HepG2 (cell line): ENCODE measurements around the gene TNNI3.

Experiments used
- KDM4B ChIP-seq: sonication (generic); formaldehyde crosslinking; IDR thresholded peaks from 2 replicates; pipeline ENCODE4 v1.4.0; 2020; ENCODE audit warnings: missing genetic modification reagents
- RBAK ChIP-seq: sonication (generic); formaldehyde crosslinking; IDR thresholded peaks from 2 replicates; pipeline ENCODE4 v1.5.1; 2020; ENCODE audit warnings: mild to moderate bottlenecking, missing genetic modification reagents
- TCF12 ChIP-seq, 2 experiments: fragments of 450-650 bp in 1 of 2; sonication (generic) in 1 of 2; formaldehyde crosslinking in 1 of 2; IDR thresholded peaks; 2 replicates each; pipeline versions ENCODE4 v1.6.1 to v1.8.0; 2017 to 2022; ENCODE audit warnings: antibody characterized with exemption in 1 of 2, mild to moderate bottlenecking in 1 of 2, missing genetic modification reagents in 1 of 2, moderate library complexity in 1 of 2
- TGIF2 ChIP-seq: IDR thresholded peaks from 2 replicates; pipeline ENCODE4 v1.6.1; 2016; ENCODE audit warnings: control low read depth, missing compliant biosample characterization
- ZNF546 ChIP-seq: sonication (generic); formaldehyde crosslinking; conservative IDR thresholded peaks from 2 replicates; pipeline ENCODE4 v1.8.1; 2023; ENCODE audit warnings: mild to moderate bottlenecking, missing genetic modification reagents
- ZSCAN21 ChIP-seq: sonication (generic); formaldehyde crosslinking; IDR thresholded peaks from 2 replicates; pipeline ENCODE4 v1.8.0; 2022; ENCODE audit warnings: mild to moderate bottlenecking, missing genetic modification reagents, moderate library complexity, borderline replicate concordance

DNA sequence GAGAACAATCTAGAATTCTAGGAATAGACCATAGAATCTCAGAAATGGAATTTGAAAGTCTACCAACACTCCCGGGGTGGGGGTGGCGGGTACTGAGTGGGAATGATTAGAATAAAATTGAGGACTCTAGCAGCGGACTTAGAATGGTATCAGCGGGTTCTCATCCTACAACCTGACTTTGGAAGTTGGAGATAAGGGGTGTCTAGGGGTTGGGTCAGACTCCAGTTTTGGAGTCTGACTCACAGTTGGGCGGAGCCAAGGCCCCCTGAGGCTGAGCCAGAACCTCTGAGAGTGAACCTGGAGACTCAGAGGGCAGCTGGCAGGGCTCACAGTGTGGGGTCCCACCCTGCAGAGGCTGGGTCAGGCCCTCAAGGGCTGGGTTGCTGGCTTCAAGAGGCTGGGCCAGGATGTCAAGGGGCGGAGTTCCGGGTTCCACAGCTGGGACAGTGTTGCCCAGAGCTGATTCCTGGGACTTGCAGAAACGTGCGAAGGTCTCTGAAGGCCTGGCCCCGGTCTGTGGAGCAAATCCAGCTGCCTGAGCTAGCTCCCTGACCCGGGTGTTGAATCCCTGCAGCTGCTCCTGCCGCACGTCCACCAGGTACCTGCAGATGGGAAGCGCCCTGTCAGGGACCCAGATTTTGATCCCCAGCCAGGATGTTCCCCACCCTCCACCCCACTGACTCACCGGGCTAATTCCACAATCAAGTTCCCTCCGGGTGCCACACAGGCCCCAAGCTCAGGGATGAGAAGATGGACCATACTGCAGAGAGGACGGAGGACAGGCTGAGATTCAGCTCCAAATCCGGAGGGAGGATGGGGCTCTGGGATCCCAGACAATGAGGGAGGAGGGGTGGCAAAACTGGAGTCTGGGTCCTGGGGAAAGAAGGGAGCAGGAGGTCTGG is 1.6 kb upstream of the TNNI3 start:
- TF ChIP-seq TCF12 (IDR thresholded peaks at IDR 0.05), result no peak
- TF ChIP-seq TCF12 (CRISPR knock-in tag; IDR thresholded peaks at IDR 0.05), result no peak
- no peak for TF ChIP-seq ZSCAN21 (CRISPR knock-in tag)
- TF ChIP-seq TGIF2 (CRISPR knock-in tag), result no peak
- TF ChIP-seq ZNF546 (CRISPR knock-in tag), result no peak
- TF ChIP-seq KDM4B, result no peak
- TF ChIP-seq RBAK (CRISPR knock-in tag), result no peak
